Endothelial cell of umbilical vein (primary cell): ENCODE results near the gene PFN3.

Experiments
- POLR2AphosphoS5 ChIP-seq: IDR thresholded peaks from 2 replicates; pipeline ENCODE4 v1.6.1; 2012; ENCODE audit warnings: low read depth, mild to moderate bottlenecking, control low read depth, low read length, moderate library complexity; ENCODE audit not compliant: insufficient read depth
- TF ChIP-seq, protein P1 (sequence below), 2 donors: IDR thresholded peaks; 1 replicate in 1 of 2; 2 replicates in 1 of 2; pipeline ENCODE4 v1.5.1; 2011; ENCODE audit warnings: low read length in 2 of 2, mild to moderate bottlenecking in 2 of 2, moderate library complexity in 2 of 2, control low read depth in 1 of 2, inconsistent platforms in 1 of 2, low read depth in 1 of 2; ENCODE audit not compliant: insufficient read depth in 1 of 2; ENCODE audit errors: extremely low read depth in 1 of 2

DNA sequence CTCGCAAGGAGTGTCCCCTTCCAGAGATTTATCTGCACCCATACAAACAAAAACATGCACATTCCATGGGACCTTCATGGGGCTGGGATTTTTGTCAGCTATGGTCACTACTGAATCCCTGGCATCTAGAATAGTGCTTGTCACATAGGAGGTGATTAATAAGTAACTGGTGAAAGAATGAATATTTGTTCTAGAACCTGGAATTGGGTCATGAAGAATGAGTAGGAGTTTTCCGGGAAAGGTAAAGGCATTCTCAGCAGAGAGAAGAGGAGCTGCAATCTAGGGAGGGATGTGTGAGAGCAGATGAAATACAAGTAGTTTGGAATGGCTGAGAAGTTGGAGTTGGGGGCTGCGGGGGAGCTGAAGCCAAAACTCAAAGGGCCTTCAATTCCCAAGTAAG is 46.2 kb downstream of the PFN3 start:
- no peak for TF ChIP-seq POLR2AphosphoS5
- TF ChIP-seq, protein P1, sequence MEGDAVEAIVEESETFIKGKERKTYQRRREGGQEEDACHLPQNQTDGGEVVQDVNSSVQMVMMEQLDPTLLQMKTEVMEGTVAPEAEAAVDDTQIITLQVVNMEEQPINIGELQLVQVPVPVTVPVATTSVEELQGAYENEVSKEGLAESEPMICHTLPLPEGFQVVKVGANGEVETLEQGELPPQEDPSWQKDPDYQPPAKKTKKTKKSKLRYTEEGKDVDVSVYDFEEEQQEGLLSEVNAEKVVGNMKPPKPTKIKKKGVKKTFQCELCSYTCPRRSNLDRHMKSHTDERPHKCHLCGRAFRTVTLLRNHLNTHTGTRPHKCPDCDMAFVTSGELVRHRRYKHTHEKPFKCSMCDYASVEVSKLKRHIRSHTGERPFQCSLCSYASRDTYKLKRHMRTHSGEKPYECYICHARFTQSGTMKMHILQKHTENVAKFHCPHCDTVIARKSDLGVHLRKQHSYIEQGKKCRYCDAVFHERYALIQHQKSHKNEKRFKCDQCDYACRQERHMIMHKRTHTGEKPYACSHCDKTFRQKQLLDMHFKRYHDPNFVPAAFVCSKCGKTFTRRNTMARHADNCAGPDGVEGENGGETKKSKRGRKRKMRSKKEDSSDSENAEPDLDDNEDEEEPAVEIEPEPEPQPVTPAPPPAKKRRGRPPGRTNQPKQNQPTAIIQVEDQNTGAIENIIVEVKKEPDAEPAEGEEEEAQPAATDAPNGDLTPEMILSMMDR (IDR thresholded peaks at IDR 0.05; ENCODE audit: extremely low read depth in 1 of 2, insufficient read depth in 1 of 2, low read depth in 1 of 2, low read length in 2 of 2): no peak
